NCI-H1048 (cell line): Measurements from ENCODE around the gene PDLIM3.

Source experiments
- DNase-seq: peaks from one replicate; lab custom pipeline; 2025; lab: John Stamatoyannopoulos, UW

PDLIM3 gene

DNA sequence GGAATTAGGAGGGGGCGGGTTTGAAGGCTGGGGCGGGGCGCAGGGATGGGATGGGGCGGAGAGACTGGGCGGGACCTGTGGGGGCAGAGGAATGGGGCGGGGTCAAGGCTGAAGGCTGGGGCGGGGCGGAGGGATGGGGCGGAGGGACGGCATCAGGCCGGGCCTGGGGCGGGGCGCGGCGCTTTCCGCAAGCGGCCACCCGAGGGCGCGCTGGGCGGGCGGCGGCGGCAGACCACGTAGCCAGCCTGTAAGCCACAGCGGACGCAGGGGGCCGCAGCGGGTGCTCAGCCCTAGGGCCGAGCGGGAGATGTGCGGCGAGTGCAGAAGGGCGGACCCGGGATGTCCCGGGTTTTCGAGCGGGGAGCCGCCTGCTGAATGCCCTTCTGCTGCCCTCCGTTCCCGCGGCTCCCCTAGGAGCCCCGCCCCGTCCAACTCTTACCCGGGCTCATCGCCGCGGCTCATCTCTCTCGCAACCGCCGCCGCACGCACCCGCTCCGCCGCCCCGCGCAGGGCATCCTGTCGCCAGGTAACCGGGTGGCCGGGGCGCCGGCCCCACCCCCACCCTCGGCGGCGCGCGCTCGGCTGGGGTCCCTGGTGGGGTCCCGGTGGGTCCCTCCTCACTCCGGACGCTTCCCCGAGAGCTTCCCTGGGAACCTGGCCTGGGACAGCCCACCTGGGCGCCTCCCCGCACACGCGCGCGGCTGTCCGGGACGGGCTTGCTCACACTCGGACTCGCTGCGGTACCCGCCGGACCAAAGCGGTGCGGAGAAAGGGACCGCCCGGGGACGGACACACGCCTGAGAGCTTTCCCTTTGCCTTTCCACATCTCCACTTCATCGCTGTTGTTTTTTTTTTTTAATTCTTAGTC is 63.8 kb downstream of the PDLIM3 start, which contains the start of gene CCDC110:
TSS of gene CCDC110 (minus strand) at position 499 of the 868 bp plus-strand sequence. CDS start at position 449, 50 bp downstream.
- peak; percentile 89 for DNase-seq

DNA sequence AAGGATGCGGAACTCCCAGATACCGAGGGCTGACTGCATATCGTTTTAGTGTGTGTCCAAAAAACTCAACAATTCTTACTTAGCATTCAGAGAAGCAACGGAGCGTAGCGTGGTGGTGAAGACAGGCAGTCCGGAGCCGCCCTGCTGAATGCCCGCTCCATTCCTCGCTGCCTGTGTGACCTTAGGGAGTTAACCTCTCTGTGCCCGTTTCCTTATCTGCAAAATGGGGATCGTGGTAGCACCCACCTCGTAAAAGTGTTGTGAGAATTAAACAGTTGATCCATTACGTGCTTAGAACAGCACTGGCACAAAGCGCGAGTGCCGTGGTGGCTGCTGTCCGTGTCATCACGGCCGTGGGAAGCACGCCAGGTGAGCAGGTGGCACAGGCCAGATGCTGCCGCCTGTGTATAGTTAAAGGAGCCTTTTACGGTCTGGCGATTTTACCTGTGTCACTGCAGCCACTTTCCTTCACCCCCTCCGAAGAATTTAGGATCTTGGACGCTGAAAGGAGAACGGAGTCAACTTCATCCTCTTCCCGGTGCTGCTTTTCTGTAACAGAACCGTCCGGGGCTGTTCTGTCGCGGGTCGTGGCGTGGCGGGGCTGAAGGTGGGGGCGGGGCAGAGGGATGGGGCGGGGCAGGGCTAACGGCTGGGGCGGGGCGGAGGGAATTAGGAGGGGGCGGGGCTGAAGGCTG is 64.7 kb downstream of the PDLIM3 start:
- DNase-seq: no peak

DNA sequence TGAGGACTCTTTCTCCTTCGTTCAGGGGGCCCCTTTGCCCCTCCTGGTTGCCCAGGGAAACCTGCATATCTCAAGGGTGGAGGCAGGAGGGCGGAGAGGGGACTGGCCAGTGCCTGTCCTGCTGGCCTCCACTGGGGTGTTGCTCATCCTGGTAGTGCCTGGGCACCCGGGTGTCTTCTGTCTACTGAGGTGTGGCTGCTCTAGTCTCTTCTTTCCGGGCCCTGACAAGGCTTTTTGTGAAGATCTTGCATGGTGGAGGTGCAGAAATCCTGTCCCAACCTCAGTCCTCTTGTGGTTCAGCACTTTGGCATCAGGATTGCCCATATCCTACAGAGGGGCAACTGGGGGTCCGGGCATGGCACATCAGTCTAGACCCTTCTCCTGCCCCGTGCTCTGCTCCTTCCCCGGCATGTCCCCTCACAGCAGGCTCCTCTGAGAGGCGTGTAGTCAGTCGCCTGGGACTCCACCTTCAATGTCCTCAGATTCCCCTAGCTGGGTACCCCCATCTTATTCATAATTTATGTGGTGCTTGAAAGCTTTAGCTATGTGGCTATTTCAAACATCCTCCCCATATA is 65.6 kb downstream of the PDLIM3 start:
- no peak for DNase-seq

DNA sequence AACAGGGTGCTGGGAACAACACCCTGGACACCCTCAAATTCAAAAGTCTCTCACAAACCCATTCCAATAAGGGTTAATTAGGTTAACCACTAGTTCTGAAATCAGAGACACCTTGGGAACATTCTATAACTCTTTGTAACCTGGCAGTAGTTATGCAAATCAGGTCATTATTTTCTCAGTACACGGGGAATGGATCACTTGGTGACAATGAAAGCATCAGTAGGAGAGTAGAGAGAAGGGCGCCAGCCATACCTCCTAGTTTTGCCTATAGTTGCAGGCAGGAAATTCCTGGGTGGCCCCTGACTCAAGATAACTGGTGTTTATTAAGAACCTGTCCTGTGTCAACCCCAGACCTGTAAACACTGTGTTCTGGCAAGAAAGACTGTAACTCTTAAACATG is 66.3 kb downstream of the PDLIM3 start:
- DNase-seq: peak; percentile 27

DNA sequence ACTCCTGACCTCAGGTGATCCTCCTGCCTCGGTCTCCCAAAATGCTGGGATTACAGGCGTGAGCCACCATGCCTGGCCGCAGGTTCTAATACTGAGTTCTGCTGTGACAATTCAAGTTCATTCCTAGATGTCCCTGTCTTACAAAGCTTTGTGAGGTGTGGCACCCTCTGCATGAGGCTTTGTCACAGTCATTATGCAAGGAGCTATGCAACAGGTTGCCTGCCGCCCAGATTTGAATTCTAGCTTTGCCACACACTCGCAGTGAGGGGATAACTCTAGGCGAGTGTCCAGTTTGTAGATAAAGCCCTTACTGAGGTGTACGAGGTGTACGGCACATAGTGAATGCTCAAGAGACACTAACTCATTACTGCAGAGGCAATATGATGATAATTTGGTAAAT is 67.3 kb downstream of the PDLIM3 start:
- no peak for DNase-seq

DNA sequence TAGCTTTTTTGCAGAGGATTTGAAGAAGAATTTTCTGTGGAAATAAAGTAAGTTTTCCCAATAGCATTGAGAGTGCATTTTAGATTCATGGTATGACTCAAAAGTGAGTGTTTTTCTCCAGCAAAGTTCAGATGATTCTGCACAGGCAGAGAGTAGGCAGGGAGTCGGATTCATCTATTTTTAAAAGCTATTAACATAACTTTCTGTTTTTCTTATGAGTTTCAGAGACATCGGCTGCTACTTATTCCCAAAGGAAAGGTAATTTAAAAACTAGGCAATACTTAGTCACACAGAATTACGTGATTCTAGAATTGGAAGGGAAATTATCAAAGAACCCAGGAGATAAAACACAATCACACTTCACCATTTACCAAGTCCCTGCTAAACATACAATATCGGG is 68.2 kb downstream of the PDLIM3 start:
- DNase-seq: no peak

DNA sequence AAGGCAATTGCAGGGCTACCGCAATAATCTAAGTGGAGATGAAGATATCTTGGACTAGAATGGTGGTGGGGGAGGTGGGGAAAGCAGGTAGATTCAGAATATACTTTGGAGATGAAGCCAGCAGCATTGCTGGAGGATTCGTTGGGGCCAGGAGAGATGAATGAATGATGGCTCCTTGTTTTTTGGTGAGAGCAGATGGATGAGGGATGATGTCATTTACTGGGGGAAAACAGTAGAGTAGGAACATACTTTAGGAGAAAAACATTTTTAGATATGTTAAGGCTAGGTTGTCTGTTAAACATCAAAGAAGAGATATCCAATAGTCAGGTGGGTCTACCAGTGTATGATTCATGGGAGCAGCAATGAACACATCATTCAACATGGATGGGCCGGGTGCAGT is 69.6 kb downstream of the PDLIM3 start:
- DNase-seq: no peak

DNA sequence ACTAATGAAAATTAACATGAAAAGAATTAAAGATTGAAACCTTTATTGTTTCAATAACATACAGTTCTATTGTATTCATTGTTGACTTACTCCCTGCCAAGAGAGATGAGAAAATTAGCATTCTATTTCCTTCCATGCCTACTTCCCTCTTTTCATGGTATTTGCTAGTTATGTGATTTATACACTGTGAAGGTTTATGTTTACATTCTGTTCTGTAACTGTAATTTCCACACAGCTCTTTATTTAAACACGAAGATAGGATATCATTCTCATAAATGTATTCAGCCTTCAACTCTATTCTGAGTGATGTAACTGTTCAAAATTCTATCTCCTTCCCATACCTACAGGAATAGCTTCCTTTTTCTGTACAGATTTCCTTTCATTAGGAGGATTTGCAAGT is 70.4 kb downstream of the PDLIM3 start:
- DNase-seq: no peak

DNA sequence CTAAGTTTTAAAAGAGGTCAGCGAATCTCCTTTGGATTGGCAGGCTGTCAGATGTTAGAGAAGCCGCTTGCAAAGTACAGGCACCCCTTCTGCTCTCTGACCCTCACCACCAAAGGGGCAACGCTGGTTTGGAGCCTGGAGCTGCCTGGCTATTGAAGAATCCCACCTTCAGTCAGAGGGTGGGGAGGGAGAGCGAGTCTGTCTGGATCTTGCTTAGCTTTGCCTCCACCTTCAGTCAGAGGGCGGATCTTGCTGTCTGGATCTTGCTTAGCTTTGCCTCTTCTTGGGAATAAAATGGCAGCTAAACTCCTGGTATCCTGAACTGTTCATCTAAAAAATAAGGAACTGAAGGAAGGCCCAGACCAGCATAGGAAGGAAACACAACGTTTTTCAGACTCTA is 71.1 kb downstream of the PDLIM3 start:
- DNase-seq: no peak

DNA sequence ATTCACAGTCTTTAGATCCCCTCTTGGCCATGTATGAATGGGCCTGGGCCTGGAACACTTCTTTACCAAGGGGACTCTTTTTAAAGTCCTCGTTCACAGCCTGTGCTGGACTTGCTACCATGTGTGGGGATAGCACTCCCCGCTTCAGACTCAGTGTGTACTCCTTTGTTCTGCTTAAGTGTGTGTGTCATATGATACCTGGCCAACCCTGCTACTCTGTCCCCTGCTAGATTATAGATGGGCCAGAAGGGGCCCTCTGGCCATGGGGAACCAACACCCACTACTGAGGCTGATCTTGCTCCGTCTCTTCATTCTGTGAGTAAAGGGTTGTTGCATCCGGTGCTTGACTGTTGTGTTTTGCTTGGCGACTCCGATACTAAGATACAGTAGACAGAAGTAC is 71.8 kb downstream of the PDLIM3 start:
- DNase-seq: no peak

DNA sequence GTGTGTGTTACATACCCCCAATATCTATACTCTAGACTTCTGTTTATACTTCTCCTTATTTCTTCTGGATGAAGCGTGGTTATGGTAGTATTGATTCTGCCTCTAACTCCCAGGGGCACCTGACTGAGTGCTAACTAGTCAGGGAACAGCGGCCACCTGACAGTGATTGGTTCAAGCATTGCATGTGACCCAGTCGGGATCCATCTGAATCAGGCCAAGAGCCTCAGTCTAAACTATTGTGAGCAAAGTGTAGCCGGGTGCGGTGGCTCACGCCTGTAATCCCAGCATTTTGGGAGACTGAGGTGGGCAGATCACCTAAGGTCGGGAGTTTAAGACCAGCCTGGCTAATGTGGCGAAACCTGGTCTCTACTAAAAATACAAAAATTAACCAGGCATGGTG is 73.7 kb downstream of the PDLIM3 start:
- DNase-seq: no peak

DNA sequence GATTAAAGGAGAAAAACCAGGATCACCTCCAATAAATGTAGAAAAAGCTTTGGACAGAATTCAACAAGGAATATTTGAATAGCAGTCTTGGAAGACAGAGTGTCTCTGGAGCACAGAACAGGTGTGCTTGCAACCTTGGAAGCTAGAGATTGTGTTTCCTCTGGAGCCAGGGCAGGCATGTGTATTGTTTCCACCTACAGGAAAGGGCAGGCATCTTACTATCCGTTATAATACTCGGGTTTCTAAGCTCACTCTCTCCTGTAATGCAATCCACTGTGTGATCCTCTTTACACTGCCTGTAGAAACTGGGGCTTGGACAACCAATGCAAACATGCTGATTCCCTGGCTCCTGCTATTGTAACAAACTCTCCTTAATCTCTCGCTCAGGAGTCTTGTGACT is 78.2 kb downstream of the PDLIM3 start:
- no peak for DNase-seq

DNA sequence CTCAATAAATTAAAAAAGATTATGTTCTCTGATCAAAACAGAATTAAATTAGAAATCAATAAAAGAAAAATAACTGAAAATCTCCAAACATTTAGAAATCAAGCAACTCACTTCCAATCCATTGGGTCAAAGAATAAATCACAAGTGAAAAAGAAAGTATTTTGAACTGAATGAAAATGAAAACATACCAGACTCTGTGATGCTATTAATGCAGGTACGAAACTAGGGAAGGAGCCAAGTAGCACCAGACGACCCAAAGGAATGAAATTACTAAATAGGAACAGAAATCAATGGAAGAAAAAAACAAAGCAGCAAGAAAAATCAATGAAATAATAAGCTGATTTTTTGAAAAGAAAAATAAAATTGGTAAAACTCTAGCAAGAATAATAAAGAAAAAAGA is 79.2 kb downstream of the PDLIM3 start:
- no peak for DNase-seq
